GM19351 (cell line): ENCODE results near the gene GALE.

Source experiments
- ATAC-seq: cut with Tn5 transposase; IDR thresholded peaks from one replicate; pipeline ENCODE4 v1.9.1; 2021; ENCODE audit warnings: mild to moderate bottlenecking, moderate library complexity; ENCODE audit not compliant: unreplicated experiment

The GALE gene

DNA sequence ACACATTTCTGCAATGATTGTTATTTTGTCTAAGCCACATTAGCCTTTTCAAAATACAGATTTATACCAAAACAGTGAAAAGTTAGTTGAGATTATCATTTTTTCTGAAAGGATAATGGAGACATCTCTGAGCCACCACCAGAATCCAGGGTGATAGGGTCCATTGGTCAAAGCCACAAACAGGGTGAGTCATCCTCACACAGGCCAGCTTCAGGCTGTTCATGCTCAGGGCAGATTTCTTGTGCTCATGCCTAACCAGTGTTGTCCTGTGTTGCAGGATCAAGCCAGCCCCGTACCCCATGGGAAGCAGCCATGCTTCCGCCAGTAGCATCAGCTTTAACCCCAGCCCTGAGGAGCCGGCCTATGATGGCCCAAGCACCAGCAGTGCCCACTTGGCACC, 43.9 kb downstream of the GALE start:
- ATAC-seq, result no peak

DNA sequence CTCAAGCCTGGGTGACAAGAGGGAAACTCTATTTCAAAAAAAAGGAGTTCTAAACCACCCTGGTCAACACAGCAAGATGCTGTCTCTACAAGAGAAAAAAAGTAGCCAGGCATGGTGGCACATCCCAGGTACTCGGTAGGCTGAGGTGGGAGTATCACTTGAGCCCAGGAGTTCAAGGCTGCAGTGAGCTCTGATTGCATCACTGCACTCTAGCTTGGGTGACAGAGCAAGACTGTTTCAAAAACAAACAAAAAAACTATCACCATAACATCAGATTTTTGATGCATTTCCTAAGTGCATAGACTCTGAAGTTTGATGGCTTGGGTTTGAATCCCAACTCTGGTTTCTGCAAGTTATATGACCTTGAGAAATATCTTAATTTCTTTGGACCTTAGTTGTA, 47.6 kb downstream of the GALE start:
- no peak for ATAC-seq

DNA sequence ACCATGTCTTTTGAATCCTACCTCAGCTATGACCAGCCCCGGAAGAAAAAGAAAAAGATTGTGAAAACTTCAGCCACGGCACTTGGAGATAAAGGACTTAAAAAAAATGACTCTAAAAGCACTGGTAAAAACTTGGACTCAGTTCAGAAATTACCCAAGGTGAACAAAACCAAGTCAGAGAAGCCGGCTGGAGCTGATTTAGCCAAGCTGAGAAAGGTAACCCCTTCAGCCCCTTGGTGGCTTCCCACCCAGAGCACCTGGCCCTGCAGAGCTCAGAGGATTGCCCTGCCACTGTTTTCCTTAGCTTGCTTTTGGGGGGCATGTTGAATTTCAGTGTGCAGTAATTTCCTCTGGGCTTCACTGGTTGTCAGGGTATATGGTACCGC, 48.7 kb downstream of the GALE start:
- ATAC-seq, result no peak

DNA sequence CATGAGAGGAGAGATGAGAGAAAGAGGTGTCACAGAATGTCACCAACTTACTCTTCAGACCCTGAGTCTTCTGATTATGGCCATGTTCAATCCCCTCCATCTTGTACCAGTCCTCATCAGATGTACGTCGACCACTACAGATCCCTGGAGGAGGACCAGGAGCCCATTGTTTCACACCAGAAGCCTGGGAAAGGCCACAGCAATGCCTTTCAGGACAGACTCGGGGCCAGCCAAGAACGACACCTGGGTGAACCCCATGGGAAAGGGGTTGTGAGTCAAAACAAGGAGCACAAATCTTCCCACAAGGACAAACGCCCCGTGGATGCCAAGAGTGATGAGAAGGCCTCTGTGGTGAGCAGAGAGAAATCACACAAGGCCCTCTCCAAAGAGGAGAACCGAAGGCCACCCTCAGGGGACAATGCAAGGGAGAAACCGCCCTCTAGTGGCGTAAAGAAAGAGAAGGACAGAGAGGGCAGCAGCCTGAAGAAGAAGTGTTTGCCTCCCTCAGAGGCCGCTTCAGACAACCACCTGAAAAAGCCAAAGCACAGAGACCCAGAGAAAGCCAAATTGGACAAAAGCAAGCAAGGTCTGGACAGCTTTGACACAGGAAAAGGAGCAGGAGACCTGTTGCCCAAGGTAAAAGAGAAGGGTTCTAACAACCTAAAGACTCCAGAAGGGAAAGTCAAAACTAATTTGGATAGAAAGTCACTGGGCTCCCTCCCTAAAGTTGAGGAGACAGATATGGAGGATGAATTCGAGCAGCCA, 49.3 kb downstream of the GALE start:
- ATAC-seq, result no peak

DNA sequence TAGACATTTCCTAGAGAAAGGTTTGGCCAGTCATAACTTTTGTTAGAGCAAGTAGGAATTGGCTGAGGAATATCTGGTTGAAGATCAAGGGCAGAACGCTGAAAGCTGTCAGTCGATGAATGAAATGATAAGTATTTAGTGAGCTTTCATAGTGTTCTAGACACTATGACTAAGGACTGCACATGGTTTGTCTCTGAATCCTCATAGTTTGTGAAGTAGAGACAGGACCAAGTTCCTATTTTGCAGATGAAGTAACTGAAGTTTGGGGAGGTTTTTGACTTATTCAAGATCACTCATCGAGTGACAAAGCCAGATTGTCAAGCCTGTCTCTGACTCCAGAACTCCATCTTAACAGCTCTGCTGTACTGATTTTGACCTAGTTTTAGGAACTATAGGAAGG, 52.5 kb downstream of the GALE start:
- ATAC-seq, result no peak
